GM18526 (cell line): ENCODE results near the gene PHF11.

ENCODE experiments used
- POLR2A ChIP-seq: IDR thresholded peaks from 3 replicates; pipeline ENCODE4 v1.6.1; 2011; ENCODE audit not compliant: insufficient read length; ENCODE audit errors: extremely low read depth

Gene PHF11

DNA sequence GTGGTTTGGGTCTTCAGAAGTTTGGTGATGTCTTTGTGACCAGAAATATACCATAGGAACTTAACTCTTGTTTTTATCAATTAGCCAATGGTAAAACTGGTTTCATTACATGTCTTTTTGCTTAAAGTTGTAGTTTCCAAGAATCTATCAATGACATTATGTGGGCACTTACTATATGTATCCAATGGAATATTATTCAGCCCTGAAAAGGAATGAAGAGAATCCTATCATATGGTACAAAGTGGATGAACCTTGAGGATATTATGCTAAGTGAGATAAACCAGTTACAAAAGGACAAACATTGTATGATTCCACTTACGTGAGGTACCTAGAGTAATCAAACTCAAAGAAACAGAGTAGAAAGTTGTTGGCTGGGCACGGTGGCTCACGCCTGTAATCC lies 63.3 kb downstream of the PHF11 start:
- TF ChIP-seq POLR2A = no peak

DNA sequence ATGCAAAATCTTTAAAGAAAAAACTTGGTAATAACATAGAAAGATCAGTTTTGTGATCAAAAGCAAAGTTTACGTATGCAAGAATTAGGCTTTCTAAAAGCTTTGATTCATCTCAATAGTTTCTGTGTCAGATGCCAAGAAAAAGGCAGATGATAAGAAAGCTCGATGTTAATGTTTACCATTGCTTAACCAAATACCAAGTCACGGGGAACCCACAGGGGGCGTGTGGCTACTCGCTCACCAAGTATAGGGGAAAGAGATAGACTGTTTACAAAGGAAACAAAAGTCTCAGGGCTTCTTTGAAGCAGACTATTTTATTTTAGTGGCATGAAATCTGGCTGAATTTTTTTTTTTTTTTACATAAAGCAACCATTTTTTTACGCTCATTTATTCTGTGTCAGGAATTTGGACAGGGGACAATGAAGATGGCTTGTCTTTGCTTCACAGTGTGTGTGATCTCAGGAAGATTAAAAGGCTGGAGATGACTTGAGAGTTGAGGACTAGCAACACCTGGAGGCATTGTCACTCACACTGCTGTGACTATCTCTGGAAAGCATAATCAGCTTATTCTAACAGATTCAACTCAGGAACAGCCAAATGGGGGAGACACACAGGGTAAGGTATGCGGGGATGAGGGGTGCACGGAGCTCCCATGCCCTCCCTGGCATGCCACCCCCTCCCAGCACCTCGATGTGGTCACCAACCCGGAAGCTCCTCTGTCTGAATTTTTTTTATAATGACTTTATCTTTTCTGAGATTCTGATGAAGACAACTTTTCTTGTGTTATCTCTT lies 64.7 kb downstream of the PHF11 start:
- TF ChIP-seq POLR2A = no peak

DNA sequence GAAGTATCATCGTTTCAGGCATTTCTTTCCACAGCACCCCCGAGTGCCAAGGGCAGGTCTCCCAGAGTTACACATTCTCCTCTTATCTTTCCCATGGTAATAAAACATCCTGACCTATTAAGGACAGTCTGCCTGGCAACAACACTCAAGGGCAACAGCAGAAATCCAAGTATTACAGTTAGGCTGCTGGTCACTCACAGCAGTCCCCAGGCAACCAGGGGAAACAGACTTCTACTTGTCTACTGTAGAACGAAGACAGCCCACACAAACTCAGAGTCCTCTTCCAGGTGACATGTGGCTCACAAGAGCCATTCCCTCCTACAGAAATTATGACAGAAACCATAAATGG lies 65.3 kb downstream of the PHF11 start:
- no peak for TF ChIP-seq POLR2A

DNA sequence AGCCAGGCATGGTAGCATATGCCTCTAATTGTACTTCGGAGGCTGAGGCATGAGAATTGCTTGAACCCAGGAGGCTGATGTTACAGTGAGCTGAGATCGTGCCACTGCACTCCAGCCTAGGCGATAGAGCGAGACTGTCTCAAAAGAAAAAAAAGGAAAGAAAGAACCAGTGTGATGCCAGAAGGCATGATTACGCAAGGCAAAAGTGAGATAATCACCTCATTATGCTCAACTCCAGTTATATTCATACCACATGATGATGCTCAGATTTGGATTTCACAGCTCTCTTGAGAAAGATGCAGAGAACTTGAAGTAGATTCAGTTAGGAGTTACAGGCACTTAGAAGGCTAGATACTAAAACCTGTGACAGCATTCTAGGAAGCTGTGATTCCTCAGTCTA lies 67.8 kb downstream of the PHF11 start:
- no peak for TF ChIP-seq POLR2A

DNA sequence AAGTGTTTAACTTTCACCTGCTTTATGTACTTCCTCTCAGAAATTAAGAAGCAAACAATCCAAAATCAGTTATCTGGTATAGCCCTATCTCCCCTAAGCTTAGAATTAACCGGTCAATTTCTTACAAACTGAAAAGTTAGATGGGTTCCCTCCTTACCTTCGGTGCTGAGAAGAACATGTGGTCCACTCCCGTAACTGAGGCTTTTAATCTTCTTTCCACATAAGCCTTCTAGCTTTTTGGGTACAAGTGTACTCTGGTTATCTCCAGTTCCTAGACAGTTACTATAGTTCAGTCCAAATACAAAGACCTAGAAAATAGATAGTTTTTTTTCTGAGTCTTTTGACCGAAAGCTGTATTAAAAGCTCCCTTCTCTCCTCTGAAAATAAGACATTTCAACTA lies 70.7 kb downstream of the PHF11 start:
- no peak for TF ChIP-seq POLR2A

DNA sequence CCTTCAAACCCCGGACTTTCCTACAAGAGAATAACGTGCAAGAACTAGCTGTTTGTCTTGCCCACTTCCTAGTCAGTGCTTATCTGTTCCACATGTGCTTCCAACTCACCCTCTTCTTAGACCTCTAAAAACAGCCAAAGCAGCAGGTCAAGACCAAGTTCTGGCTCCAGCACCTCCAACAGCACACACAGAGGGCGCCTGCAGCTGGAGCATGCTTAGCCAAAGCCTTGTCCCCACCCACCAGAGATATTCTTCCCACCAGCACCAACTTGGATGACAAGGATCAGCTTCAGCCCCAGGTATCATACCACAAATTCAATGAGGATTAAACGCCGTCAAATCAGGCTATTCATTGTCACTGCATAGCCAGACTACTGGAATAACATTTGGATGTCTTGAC lies 71.7 kb downstream of the PHF11 start:
- no peak for TF ChIP-seq POLR2A

DNA sequence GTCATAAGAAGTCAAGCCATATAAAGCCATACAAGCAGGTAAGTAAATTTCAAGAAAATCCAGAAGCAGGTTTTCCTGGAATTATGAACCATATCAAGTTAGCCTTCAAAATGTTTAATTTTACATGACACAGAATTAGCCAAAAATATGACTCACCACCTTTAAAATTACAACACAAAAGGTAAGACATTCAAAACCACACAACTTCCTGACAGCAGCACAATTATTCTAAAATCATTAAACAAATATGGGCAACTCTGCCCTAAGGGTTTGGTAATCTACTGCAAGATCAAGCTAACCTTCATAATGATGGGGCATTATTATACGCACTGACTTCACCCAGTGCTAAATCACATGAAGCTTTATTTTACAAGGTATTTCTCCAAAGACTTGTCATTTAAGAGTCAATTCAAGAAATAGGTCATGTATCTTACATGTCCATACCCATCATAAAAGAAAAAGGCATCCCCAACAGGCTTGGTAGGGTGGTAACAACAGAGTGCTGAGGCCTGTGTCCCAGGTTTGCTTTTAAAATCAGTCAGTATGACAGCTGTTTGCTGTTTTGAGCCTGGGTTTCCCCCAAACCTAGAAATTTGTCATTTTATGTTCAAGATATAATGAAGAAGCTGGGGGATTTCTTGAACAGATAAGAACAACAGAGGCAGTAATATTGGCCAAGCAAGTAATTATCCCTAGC lies 74.4 kb downstream of the PHF11 start:
- no peak for TF ChIP-seq POLR2A

DNA sequence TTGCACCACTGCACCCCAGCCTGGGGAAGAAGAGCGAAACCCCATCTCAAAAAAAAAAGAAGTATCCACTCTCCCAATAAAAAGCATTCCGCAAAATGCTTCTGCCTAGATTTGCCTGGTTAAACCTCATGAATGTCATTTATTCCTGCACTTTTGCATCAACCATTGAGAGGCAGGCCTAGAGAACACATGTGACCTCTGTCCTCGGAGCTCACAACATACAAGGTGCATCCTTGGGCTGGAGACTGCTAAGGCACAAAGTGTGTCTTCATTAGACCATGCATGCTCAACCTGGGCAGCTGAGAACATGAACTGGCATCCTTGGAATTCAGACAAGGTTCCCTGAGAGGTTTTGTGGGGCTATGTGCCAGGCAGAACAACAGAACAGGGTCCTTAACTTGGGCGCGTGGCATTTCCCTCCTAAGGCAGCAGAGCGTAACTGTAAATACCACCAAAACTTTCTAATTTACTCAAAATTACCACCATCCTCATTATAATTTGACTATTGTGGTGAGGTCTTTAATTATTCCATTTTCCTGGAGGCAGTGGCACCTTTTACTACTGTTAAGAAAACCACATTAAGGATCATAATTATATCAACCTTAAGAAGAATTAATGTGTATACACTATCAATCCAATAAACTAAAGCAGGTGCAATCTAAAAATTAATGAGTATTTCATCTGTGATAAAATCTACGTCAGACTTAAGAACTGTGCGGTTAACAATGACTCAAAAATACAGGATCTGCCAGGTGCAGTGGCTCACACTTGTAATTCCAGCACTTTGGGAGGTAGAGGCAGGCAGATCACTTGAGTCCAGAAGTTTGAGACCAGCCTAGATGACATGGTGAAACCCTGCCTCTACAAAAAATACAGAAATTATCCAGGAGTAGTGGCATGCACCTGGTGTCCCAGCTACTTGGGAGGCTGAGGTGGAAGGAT lies 75.8 kb downstream of the PHF11 start:
- no peak for TF ChIP-seq POLR2A
